Kidney epithelial cell (primary cell): ENCODE measurements around the gene TMEM225B. TPM values are rescaled to one million over a fixed set of nuclear protein-coding genes. Genes with fewer than 3 reads are reported as not detected.
A peak's percentile ranks its signal among the peaks of the same experiment; 100 is the strongest.

Experiments
- DNase-seq: peaks from one replicate; pipeline ENCODE4 v3.0.0-alpha.2; 2010; ENCODE audit warnings: low read depth
- H3K27me3 ChIP-seq: 2 replicates; pipeline ENCODE4 v1.6.0; 2011; ENCODE audit warnings: low read length; ENCODE audit not compliant: control insufficient read depth, insufficient read depth
- H3K36me3 ChIP-seq: 2 replicates; pipeline ENCODE4 v1.5.1; 2011; ENCODE audit warnings: low read length; ENCODE audit not compliant: control insufficient read depth, insufficient read depth
- H3K4me3 ChIP-seq: 2 replicates; pipeline ENCODE4 v1.5.1; 2011; ENCODE audit warnings: low read depth, mild to moderate bottlenecking, control low read depth, low read length
- CTCF ChIP-seq: IDR thresholded peaks from 2 replicates; pipeline ENCODE4 v1.5.1; 2011; ENCODE audit warnings: mild to moderate bottlenecking, moderate library complexity, low read length, control low read depth, inconsistent platforms; ENCODE audit not compliant: insufficient read depth, poor library complexity, severe bottlenecking
- total RNA-seq: library from RNA; depleted of rRNA; stranded (reverse); fragments of >200 nt; gene quantifications from 2 replicates; pipeline ENCODE4 v1.2.3, GENCODE V29; 2015

The TMEM225B gene
- total RNA-seq, 1 donor from 2014 or later: not detected

GRCh38 chr7:99557196-99557607 is 40.9 kb upstream of the TMEM225B start:
- peaks cover 3% of the 10 kb centered on the region for H3K36me3 ChIP-seq
- peak overlapping the region; percentile 97 for H3K4me3 ChIP-seq
- TF ChIP-seq CTCF: no peak
- DNase-seq: no peak
- no peaks in the 10 kb centered on the region for H3K27me3 ChIP-seq

GRCh38 chr7:99557940-99558305 is 40.1 kb upstream of the TMEM225B start:
- H3K27me3 ChIP-seq: no peaks in the 10 kb centered on the region
- peak overlapping the region; percentile 97 for H3K4me3 ChIP-seq
- DNase-seq: no peak
- H3K36me3 ChIP-seq: peaks cover 3% of the 10 kb centered on the region
- TF ChIP-seq CTCF: no peak

GRCh38 chr7:99558306-99559174 is 39.5 kb upstream of the TMEM225B start, which contains the start of gene ZNF655:
Gene ZNF655, plus strand, starts transcription at chr7:99558642. Its CDS starts 1,918 bp downstream, at chr7:99560560.
- Histone ChIP-seq H3K36me3 (peaks cover 3% of the 10 kb centered on the region), H3K4me3 (peak within 1 kb of the TSS; percentile 97)
- DNase-seq: peak; percentile 44

GRCh38 chr7:99559175-99559915 is 38.7 kb upstream of the TMEM225B start:
- no peak for DNase-seq
- peaks cover 3% of the 10 kb centered on the region for H3K36me3 ChIP-seq
- H3K4me3 ChIP-seq: peak overlapping the region; percentile 97
- no peak for TF ChIP-seq CTCF
- no peaks in the 10 kb centered on the region for H3K27me3 ChIP-seq

More at GRCh38 chr7:99558306-99559174, 39.5 kb upstream of the TMEM225B start, which contains the start of gene ZNF655:
- no peak for TF ChIP-seq CTCF
- no peaks in the 10 kb centered on the region for H3K27me3 ChIP-seq

- TF ChIP-seq CTCF: no peak
- peaks cover 3% of the 10 kb centered on the region for H3K36me3 ChIP-seq
- DNase-seq: no peak
- no peak overlapping the region for H3K4me3 ChIP-seq
- no peaks in the 10 kb centered on the region for H3K27me3 ChIP-seq
These were observed 37.0 kb upstream of the TMEM225B start for GRCh38 chr7:99560834-99561736.
